ENCODE data around the gene TK2.

Gene TK2

GRCh38 chr16:66549284-66550131, at the start of gene TK2:
Gene TK2 (minus strand): TSS chr16:66550122. CDS start chr16:66550061, 61 bp downstream.
- TF ChIP-seq CREB1 (IDR thresholded peaks at IDR 0.05; ENCODE audit: low read depth) = no peak
- TF ChIP-seq MAX (IDR thresholded peaks at IDR 0.05) = no peak
- no peak for TF ChIP-seq RAD21 (IDR thresholded peaks at IDR 0.05; ENCODE audit: low read depth)
- no peak for TF ChIP-seq TEAD4 (IDR thresholded peaks at IDR 0.05)
- TF ChIP-seq TAF1 (IDR thresholded peaks at IDR 0.05; ENCODE audit: low read depth) = peak; percentile 48; the same call in 1 of the 2 replicates
- no peak for TF ChIP-seq FOXM1 (IDR thresholded peaks at IDR 0.05; ENCODE audit: borderline replicate concordance, low read depth)
- TF ChIP-seq CEBPB (IDR thresholded peaks at IDR 0.05) = no peak
- no peak for TF ChIP-seq EP300 (IDR thresholded peaks at IDR 0.05; ENCODE audit: borderline replicate concordance)
- TF ChIP-seq NFIC (IDR thresholded peaks at IDR 0.05) = 0 out of 2 replicates have a peak, but pooled peaks have one; percentile 11
- TF ChIP-seq EGR1 (IDR thresholded peaks at IDR 0.05) = no peak
- TF ChIP-seq ZBTB7A (IDR thresholded peaks at IDR 0.05; ENCODE audit: low read depth) = peak; percentile 90
- TF ChIP-seq TCF12 (IDR thresholded peaks at IDR 0.05; ENCODE audit: low read depth) = no peak
- no peak for TF ChIP-seq REST (IDR thresholded peaks at IDR 0.05; ENCODE audit: low read depth)
- peak; percentile 32; the same call in 1 of the 2 replicates for TF ChIP-seq YY1 (IDR thresholded peaks at IDR 0.05; ENCODE audit: low read depth)

GRCh38 chr16:66598111-66598510, 48.2 kb upstream of the TK2 start:
- TF ChIP-seq TCF12 (IDR thresholded peaks at IDR 0.05; ENCODE audit: low read depth) (no peak), EGR1 (IDR thresholded peaks at IDR 0.05) (no peak), TAF1 (IDR thresholded peaks at IDR 0.05; ENCODE audit: low read depth) (no peak), NFIC (IDR thresholded peaks at IDR 0.05) (no peak), EP300 (IDR thresholded peaks at IDR 0.05; ENCODE audit: borderline replicate concordance) (no peak), USF1 (IDR thresholded peaks at IDR 0.05) (no peak), TEAD4 (IDR thresholded peaks at IDR 0.05) (no peak), REST (IDR thresholded peaks at IDR 0.05; ENCODE audit: low read depth) (no peak), ZBTB7A (IDR thresholded peaks at IDR 0.05; ENCODE audit: low read depth) (no peak), YY1 (IDR thresholded peaks at IDR 0.05; ENCODE audit: low read depth) (no peak), RAD21 (IDR thresholded peaks at IDR 0.05; ENCODE audit: low read depth) (no peak), CEBPB (IDR thresholded peaks at IDR 0.05) (no peak), CREB1 (IDR thresholded peaks at IDR 0.05; ENCODE audit: low read depth) (no peak), FOXM1 (IDR thresholded peaks at IDR 0.05; ENCODE audit: borderline replicate concordance, low read depth) (no peak), MAX (IDR thresholded peaks at IDR 0.05) (no peak)

- TF ChIP-seq FOXM1 (IDR thresholded peaks at IDR 0.05; ENCODE audit: borderline replicate concordance, low read depth) = no peak
These were observed 47.3 kb upstream of the TK2 start for GRCh38 chr16:66596986-66597848.

- TF ChIP-seq TCF12 (IDR thresholded peaks at IDR 0.05; ENCODE audit: low read depth) = no peak
- TF ChIP-seq EP300 (IDR thresholded peaks at IDR 0.05; ENCODE audit: borderline replicate concordance) = no peak
- TF ChIP-seq FOXM1 (IDR thresholded peaks at IDR 0.05; ENCODE audit: borderline replicate concordance, low read depth) = no peak
- TF ChIP-seq REST (IDR thresholded peaks at IDR 0.05; ENCODE audit: low read depth) = no peak
- no peak for TF ChIP-seq EGR1 (IDR thresholded peaks at IDR 0.05)
- no peak for TF ChIP-seq YY1 (IDR thresholded peaks at IDR 0.05; ENCODE audit: low read depth)
- no peak for TF ChIP-seq MAX (IDR thresholded peaks at IDR 0.05)
- TF ChIP-seq TEAD4 (IDR thresholded peaks at IDR 0.05) = no peak
- TF ChIP-seq NFIC (IDR thresholded peaks at IDR 0.05) = no peak
- no peak for TF ChIP-seq CREB1 (IDR thresholded peaks at IDR 0.05; ENCODE audit: low read depth)
- no peak for TF ChIP-seq CEBPB (IDR thresholded peaks at IDR 0.05)
- no peak for TF ChIP-seq RAD21 (IDR thresholded peaks at IDR 0.05; ENCODE audit: low read depth)
- no peak for TF ChIP-seq USF1 (IDR thresholded peaks at IDR 0.05)
These were observed 44.8 kb upstream of the TK2 start for GRCh38 chr16:66594739-66595138.

All from Ishikawa (cell line).